Suprapubic skin (tissue), 4 donors: ENCODE results near the gene APPL1. TPM values are rescaled to one million over a fixed set of nuclear protein-coding genes. Genes with fewer than 3 reads are reported as not detected.
A peak's percentile ranks its signal among the peaks of the same experiment; 100 is the strongest.

Experiments used
- DNase-seq, 2 donors: peaks; one replicate each; pipeline ENCODE4 v3.0.0-alpha.2; 2019; ENCODE audit warnings: low spot score in 2 of 2
- H3K27ac ChIP-seq: fragments of 200-600 bp; sonication (generic); one replicate; pipeline ENCODE4 v1.5.1; 2019
- H3K27me3 ChIP-seq: fragments of 200-600 bp; sonication (generic); one replicate; pipeline ENCODE4 v1.5.1; 2019
- H3K36me3 ChIP-seq: fragments of 200-600 bp; sonication (generic); one replicate; pipeline ENCODE4 v1.5.1; 2019
- H3K4me1 ChIP-seq: fragments of 200-600 bp; sonication (generic); one replicate; pipeline ENCODE4 v1.5.1; 2019
- H3K4me3 ChIP-seq: fragments of 200-600 bp; sonication (generic); one replicate; pipeline ENCODE4 v1.5.1; 2019; ENCODE audit warnings: mild to moderate bottlenecking
- H3K9me3 ChIP-seq: fragments of 200-600 bp; sonication (generic); one replicate; pipeline ENCODE4 v1.5.1; 2019
- CTCF ChIP-seq, 2 donors: fragments of 200-600 bp in 1 of 2; fragments of 450-650 bp in 1 of 2; sonication (generic) in 1 of 2; IDR thresholded peaks; one replicate each; pipeline ENCODE4 v1.5.1; 2016 to 2019; ENCODE audit warnings: antibody characterized with exemption in 2 of 2, mild to moderate bottlenecking in 1 of 2, moderate library complexity in 1 of 2
- EP300 ChIP-seq: sonication (generic); formaldehyde crosslinking; IDR thresholded peaks from one replicate; pipeline ENCODE4 v1.6.1; 2017; ENCODE audit warnings: antibody characterized with exemption
- POLR2A ChIP-seq, 2 donors: fragments of 450-650 bp; IDR thresholded peaks; one replicate each; pipeline ENCODE4 v1.6.1; 2017; ENCODE audit warnings: antibody characterized with exemption in 2 of 2, mild to moderate bottlenecking in 2 of 2, moderate library complexity in 2 of 2
- POLR2AphosphoS5 ChIP-seq, 3 donors: sonication (generic); formaldehyde crosslinking; IDR thresholded peaks; one replicate each; pipeline ENCODE4 v1.6.1; 2017; ENCODE audit warnings: antibody characterized with exemption in 3 of 3
- WGBS: methylation state at CpG from one replicate; pipeline ENCODE4 v1.1.5; 2018; 5-methylcytosine and 5-hydroxymethylcytosine counted together
- total RNA-seq, 4 donors: library from RNA; depleted of rRNA; stranded (reverse); fragments of >200 nt; gene quantifications; one replicate each; pipeline ENCODE4 v1.1.0, GENCODE V29; 2016

The APPL1 gene
- total RNA-seq, 4 donors from 2014 or later: 41.1 to 60.2 (median 46.1) TPM

- peak in 1 of 2 donors; percentile 71 for DNase-seq
- H3K4me3 ChIP-seq: peak overlapping the region; percentile 97
- H3K27ac ChIP-seq: peak overlapping the region; percentile 97
- H3K9me3 ChIP-seq: no peaks in the 10 kb centered on the region
- peaks cover 33% of the 10 kb centered on the region for H3K4me1 ChIP-seq
- no peaks in the 10 kb centered on the region for H3K36me3 ChIP-seq
- TF ChIP-seq POLR2A (IDR thresholded peaks at IDR 0.05) (no peak), EP300 (no peak), CTCF (IDR thresholded peaks at IDR 0.05) (no peak), POLR2AphosphoS5 (IDR thresholded peaks at IDR 0.05) (no peak)
- no peaks in the 10 kb centered on the region for H3K27me3 ChIP-seq
- 2% methylated on average over 28 of the region's 70 CpGs for WGBS
Measured at GRCh38 chr3:57227930-57228751, 612 bp downstream of the APPL1 start.

GRCh38 chr3:57230006-57230405, 2.5 kb downstream of the APPL1 start:
- TF ChIP-seq EP300 (no peak), POLR2A (IDR thresholded peaks at IDR 0.05) (no peak), POLR2AphosphoS5 (IDR thresholded peaks at IDR 0.05) (no peak), CTCF (IDR thresholded peaks at IDR 0.05) (no peak)
- H3K27ac ChIP-seq: no peak overlapping the region
- H3K4me3 ChIP-seq: no peak overlapping the region
- no peaks in the 10 kb centered on the region for H3K27me3 ChIP-seq
- H3K4me1 ChIP-seq: peaks cover 33% of the 10 kb centered on the region
- 50% methylated on average over 2 of the region's 2 CpGs for WGBS
- H3K9me3 ChIP-seq: no peaks in the 10 kb centered on the region
- peaks cover 2% of the 10 kb centered on the region for H3K36me3 ChIP-seq
- DNase-seq: no peak

- H3K9me3 ChIP-seq: no peaks in the 10 kb centered on the region
- TF ChIP-seq POLR2AphosphoS5 (IDR thresholded peaks at IDR 0.05) (no peak), EP300 (no peak), POLR2A (IDR thresholded peaks at IDR 0.05) (no peak), CTCF (IDR thresholded peaks at IDR 0.05) (no peak)
- DNase-seq: no peak
- H3K27ac ChIP-seq: no peak overlapping the region
- no peaks in the 10 kb centered on the region for H3K27me3 ChIP-seq
- peaks cover 22% of the 10 kb centered on the region for H3K4me1 ChIP-seq
- 97% methylated on average over 2 of the region's 2 CpGs for WGBS
- H3K4me3 ChIP-seq: no peak overlapping the region
- H3K36me3 ChIP-seq: peaks cover 12% of the 10 kb centered on the region
Measured at GRCh38 chr3:57233799-57234198, 6.3 kb downstream of the APPL1 start.

GRCh38 chr3:57234613-57235575, 7.4 kb downstream of the APPL1 start:
- WGBS: 92% methylated on average over 13 of the region's 13 CpGs
- Histone ChIP-seq H3K27ac (no peak overlapping the region), H3K9me3 (no peaks in the 10 kb centered on the region), H3K4me1 (peaks cover 11% of the 10 kb centered on the region), H3K27me3 (no peaks in the 10 kb centered on the region), H3K36me3 (peaks cover 20% of the 10 kb centered on the region), H3K4me3 (no peak overlapping the region)
- no peak for TF ChIP-seq POLR2AphosphoS5 (IDR thresholded peaks at IDR 0.05)
- no peak for TF ChIP-seq CTCF (IDR thresholded peaks at IDR 0.05)
- TF ChIP-seq POLR2A (IDR thresholded peaks at IDR 0.05): no peak
- no peak for TF ChIP-seq EP300
- DNase-seq: no peak

- Histone ChIP-seq H3K4me3 (no peak overlapping the region), H3K9me3 (no peaks in the 10 kb centered on the region), H3K27ac (no peak overlapping the region), H3K4me1 (no peaks in the 10 kb centered on the region), H3K27me3 (no peaks in the 10 kb centered on the region), H3K36me3 (peaks cover 77% of the 10 kb centered on the region)
- 87% methylated on average over 2 of the region's 2 CpGs for WGBS
- TF ChIP-seq CTCF (IDR thresholded peaks at IDR 0.05) (no peak), POLR2A (IDR thresholded peaks at IDR 0.05) (no peak), POLR2AphosphoS5 (IDR thresholded peaks at IDR 0.05) (no peak), EP300 (no peak)
- DNase-seq: no peak
Measured at GRCh38 chr3:57244946-57245345, 17.4 kb downstream of the APPL1 start.
